ENCODE measurements around the gene IGF2BP2.

DNA sequence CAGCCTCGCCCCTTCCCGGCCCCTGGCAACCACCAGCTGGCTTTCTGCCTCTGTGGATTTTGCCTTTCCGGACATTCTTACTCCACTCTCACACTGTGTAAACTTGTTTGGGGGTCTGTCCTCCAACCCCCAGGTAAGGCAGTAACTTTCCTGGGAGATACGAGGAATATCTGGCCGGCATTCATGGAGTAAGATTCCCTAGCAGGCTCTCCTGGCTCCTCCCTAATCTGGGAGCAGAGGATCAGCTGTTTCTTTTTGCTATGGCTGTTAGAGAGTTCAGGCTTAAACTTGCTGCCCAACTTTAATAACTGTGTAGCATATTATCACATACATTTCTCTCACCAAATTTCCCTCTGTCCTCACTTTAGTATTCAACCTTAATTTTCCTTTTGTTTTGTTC is 64.3 kb downstream of the IGF2BP2 start:
- TF ChIP-seq ATF3 (CRISPR knock-in tag; conservative IDR thresholded peaks at IDR 0.05) (no peak), CTCF (IDR thresholded peaks at IDR 0.05) (no peak), CREB1 (CRISPR knock-in tag; IDR thresholded peaks at IDR 0.05) (no peak)

All from WTC11 (cell line).